NOMO-1 treated with dmso at 0.1 percent for 144 hours (cell line): ENCODE data around the gene ZNF865.

ENCODE experiments used
- DNase-seq: peaks from one replicate; lab custom pipeline; 2025; ENCODE audit not compliant: unreplicated experiment; lab: John Stamatoyannopoulos, UW

Gene ZNF865

GRCh38 chr19:55603581-55604292 is 1.7 kb upstream of the ZNF865 start:
- DNase-seq = no peak

- peak; percentile 86 for DNase-seq
Observed at GRCh38 chr19:55605207-55605636, 225 bp upstream of the ZNF865 start.

GRCh38 chr19:55606471-55606787 is 982 bp downstream of the ZNF865 start:
- DNase-seq = no peak

- DNase-seq = no peak
Observed at GRCh38 chr19:55606817-55607216, 1.4 kb downstream of the ZNF865 start.

GRCh38 chr19:55609326-55609725 is 3.9 kb downstream of the ZNF865 start:
- no peak for DNase-seq

- no peak for DNase-seq
Observed at GRCh38 chr19:55611300-55611982, 6.0 kb downstream of the ZNF865 start.

GRCh38 chr19:55611983-55612645 is 6.7 kb downstream of the ZNF865 start:
- no peak for DNase-seq

GRCh38 chr19:55613396-55613795 is 7.9 kb downstream of the ZNF865 start:
- DNase-seq = no peak

GRCh38 chr19:55613930-55614710 is 8.7 kb downstream of the ZNF865 start:
- DNase-seq = no peak

- DNase-seq = no peak
Observed at GRCh38 chr19:55614711-55615542, 9.5 kb downstream of the ZNF865 start.

- no peak for DNase-seq
Observed at GRCh38 chr19:55615543-55616394, 10.3 kb downstream of the ZNF865 start.

GRCh38 chr19:55616395-55616875 is 11.0 kb downstream of the ZNF865 start:
- DNase-seq = no peak

GRCh38 chr19:55617426-55617825 is 12.0 kb downstream of the ZNF865 start:
- no peak for DNase-seq

GRCh38 chr19:55618426-55618825 is 13.0 kb downstream of the ZNF865 start:
- DNase-seq = no peak

GRCh38 chr19:55619286-55619685 is 13.8 kb downstream of the ZNF865 start:
- DNase-seq = no peak

GRCh38 chr19:55620410-55621204 is 15.2 kb downstream of the ZNF865 start:
- DNase-seq = peak; percentile 87

- no peak for DNase-seq
Observed at GRCh38 chr19:55621205-55621672, 15.8 kb downstream of the ZNF865 start.

GRCh38 chr19:55621673-55622231 is 16.3 kb downstream of the ZNF865 start:
- no peak for DNase-seq
